B cell (primary cell): ENCODE measurements around the gene TOP3B. TPM values are rescaled to one million over a fixed set of nuclear protein-coding genes. Genes with fewer than 3 reads are reported as not detected.

Experiments
- ATAC-seq: fragments of 200-7000 bp; cut with Tn5 transposase; one replicate; pipeline ENCODE4 v1.10.0; 2021; ENCODE audit warnings: low read depth, mild to moderate bottlenecking, moderate number of reproducible peaks, moderate library complexity
- CTCF ChIA-PET: fragments of 350-600 bp; sonication (Branson Sonifier 250); formaldehyde crosslinking; loops from one replicate; lab custom pipeline; 2021; ENCODE audit warnings: antibody characterized with exemption, inconsistent platforms; lab: Charles Lee
- POLR2A ChIA-PET: fragments of 350-600 bp; sonication (Branson Sonifier 250); formaldehyde crosslinking; loops from one replicate; lab custom pipeline; 2021; ENCODE audit warnings: antibody characterized with exemption; lab: Charles Lee
- DNase-seq: peaks from one replicate; pipeline ENCODE4 v3.0.0; 2013
- H2AFZ ChIP-seq: 2 replicates; pipeline ENCODE4 v1.6.1; 2012; ENCODE audit warnings: mild to moderate bottlenecking, low read depth, low read length; ENCODE audit not compliant: insufficient read depth, poor library complexity, severe bottlenecking
- H3K27ac ChIP-seq, 2 donors: 1 replicate in 1 of 2; 2 replicates in 1 of 2; pipeline ENCODE4 v1.5.1; 2012 to 2013; ENCODE audit warnings: low read length in 2 of 2, mild to moderate bottlenecking in 2 of 2, moderate library complexity in 1 of 2
- H3K27me3 ChIP-seq, 4 experiments: fragments of 200-600 bp in 1 of 4; sonication (generic) in 1 of 4; replicated peaks in 1 of 4; 1 replicate in 2 of 4; 2 replicates in 2 of 4; pipeline versions ENCODE4 v1.6.1 to v1.7.0; 2013 to 2016; ENCODE audit warnings: low read length in 3 of 4, mild to moderate bottlenecking in 2 of 4, mixed read lengths in 1 of 4, moderate library complexity in 1 of 4; ENCODE audit not compliant: insufficient read depth in 4 of 4, control insufficient read depth in 3 of 4; ENCODE audit errors: control extremely low read depth in 1 of 4
- H3K36me3 ChIP-seq, 2 experiments: replicated peaks in 1 of 2; 1 replicate in 1 of 2; 2 replicates in 1 of 2; pipeline versions ENCODE4 v1.6.1 to v1.7.1; 2013; ENCODE audit warnings: low read length in 1 of 2; ENCODE audit not compliant: insufficient read depth in 2 of 2, control insufficient read depth in 1 of 2; ENCODE audit errors: control extremely low read depth in 1 of 2, extremely low read depth in 1 of 2
- H3K4me1 ChIP-seq, 2 donors: fragments of 200-600 bp in 1 of 2; sonication (generic) in 1 of 2; 1 replicate in 1 of 2; 2 replicates in 1 of 2; pipeline versions ENCODE4 v1.5.1 to v1.6.1; 2013 to 2017; ENCODE audit warnings: low read length in 2 of 2; ENCODE audit not compliant: control insufficient read depth in 2 of 2, insufficient read depth in 2 of 2
- H3K4me2 ChIP-seq: replicated peaks from 2 replicates; pipeline ENCODE3; 2012; ENCODE audit warnings: mild to moderate bottlenecking, low read depth, low read length; ENCODE audit not compliant: poor library complexity, severe bottlenecking
- H3K4me3 ChIP-seq, 5 experiments: fragments of 200-600 bp in 1 of 5; sonication (generic) in 1 of 5; 1 replicate in 3 of 5; 2 replicates in 2 of 5; pipeline versions ENCODE4 v1.5.1 to v1.7.0; 2011 to 2016; ENCODE audit warnings: low read length in 4 of 5, mild to moderate bottlenecking in 4 of 5, low read depth in 2 of 5, control low read depth in 1 of 5, moderate library complexity in 1 of 5; ENCODE audit not compliant: insufficient read depth in 1 of 5; ENCODE audit errors: control extremely low read depth in 1 of 5, extremely low read depth in 1 of 5
- H3K79me2 ChIP-seq: fragments of 200-600 bp; sonication (generic); one replicate; pipeline ENCODE4 v1.6.0; 2016; ENCODE audit warnings: low read length; ENCODE audit not compliant: control insufficient read depth, insufficient read depth
- H3K9ac ChIP-seq: fragments of 200-600 bp; sonication (generic); 2 replicates; pipeline ENCODE4 v1.6.1; 2017; ENCODE audit warnings: mild to moderate bottlenecking, low read length, moderate library complexity
- H3K9me3 ChIP-seq, 3 donors: one replicate each; pipeline versions ENCODE4 v1.6.1 to v1.7.1; 2013; ENCODE audit warnings: low read length in 2 of 3; ENCODE audit not compliant: control insufficient read depth in 2 of 3, insufficient read depth in 1 of 3; ENCODE audit errors: control extremely low read depth in 1 of 3
- H4K20me1 ChIP-seq: 2 replicates; pipeline ENCODE4 v1.6.0; 2012; ENCODE audit warnings: mild to moderate bottlenecking, low read length; ENCODE audit not compliant: insufficient read depth, control insufficient read depth, poor library complexity, severe bottlenecking
- H3K27ac Mint-ChIP-seq: one replicate; pipeline ENCODE4 v1.8.0; 2021; ENCODE audit warnings: mixed read lengths
- H3K27me3 Mint-ChIP-seq: one replicate; pipeline ENCODE4 v1.8.0; 2021; ENCODE audit warnings: mixed read lengths
- H3K4me1 Mint-ChIP-seq: one replicate; pipeline ENCODE4 v1.8.0; 2021; ENCODE audit warnings: mixed read lengths
- H3K4me3 Mint-ChIP-seq: one replicate; pipeline ENCODE4 v1.8.0; 2021; ENCODE audit warnings: mixed read lengths
- H3K9me3 Mint-ChIP-seq: one replicate; pipeline ENCODE4 v1.8.0; 2022; ENCODE audit warnings: mixed read lengths; ENCODE audit not compliant: insufficient read depth
- EZH2 ChIP-seq: IDR thresholded peaks from 2 replicates; pipeline ENCODE4 v1.6.1; 2012; ENCODE audit warnings: borderline replicate concordance, low read depth, mild to moderate bottlenecking, moderate library complexity, low read length; ENCODE audit not compliant: insufficient read depth, poor library complexity, severe bottlenecking
- WGBS: methylation state at CpG from one replicate; pipeline ENCODE4 v1.1.5; 2013; ENCODE audit warnings: missing lambda C conversion rate; ENCODE audit not compliant: insufficient coverage; 5-methylcytosine and 5-hydroxymethylcytosine counted together
- intact Hi-C: fragments of 100-400 bp; cut with micrococcal nuclease; formaldehyde crosslinking; loops from one replicate; pipeline ENCODE4 v1.10.0; 2022
- polyA plus RNA-seq: library from polyadenylated mRNA; depleted of rRNA; stranded (reverse); fragments of >200 nt; gene quantifications from 2 replicates; pipeline ENCODE4 v1.2.3, GENCODE V29; 2012
- total RNA-seq, 2 donors: library from RNA; stranded (reverse); fragments of 120-200 nt in 1 of 2; gene quantifications; 1 replicate in 1 of 2; 2 replicates in 1 of 2; pipeline versions ENCODE4 v1.2.3 to v1.2.4, GENCODE V29; 2013 to 2022
- TF ChIP-seq, protein P1 (sequence below): fragments of 200-600 bp; IDR thresholded peaks from one replicate; pipeline ENCODE4 v1.8.0; 2022; ENCODE audit warnings: antibody characterized with exemption, mild to moderate bottlenecking

Gene TOP3B
- total and polyA plus RNA-seq, 2 donors (not counting 1 experiment from before 2014, with no cell fraction given): 77.1 to 105 TPM

DNA sequence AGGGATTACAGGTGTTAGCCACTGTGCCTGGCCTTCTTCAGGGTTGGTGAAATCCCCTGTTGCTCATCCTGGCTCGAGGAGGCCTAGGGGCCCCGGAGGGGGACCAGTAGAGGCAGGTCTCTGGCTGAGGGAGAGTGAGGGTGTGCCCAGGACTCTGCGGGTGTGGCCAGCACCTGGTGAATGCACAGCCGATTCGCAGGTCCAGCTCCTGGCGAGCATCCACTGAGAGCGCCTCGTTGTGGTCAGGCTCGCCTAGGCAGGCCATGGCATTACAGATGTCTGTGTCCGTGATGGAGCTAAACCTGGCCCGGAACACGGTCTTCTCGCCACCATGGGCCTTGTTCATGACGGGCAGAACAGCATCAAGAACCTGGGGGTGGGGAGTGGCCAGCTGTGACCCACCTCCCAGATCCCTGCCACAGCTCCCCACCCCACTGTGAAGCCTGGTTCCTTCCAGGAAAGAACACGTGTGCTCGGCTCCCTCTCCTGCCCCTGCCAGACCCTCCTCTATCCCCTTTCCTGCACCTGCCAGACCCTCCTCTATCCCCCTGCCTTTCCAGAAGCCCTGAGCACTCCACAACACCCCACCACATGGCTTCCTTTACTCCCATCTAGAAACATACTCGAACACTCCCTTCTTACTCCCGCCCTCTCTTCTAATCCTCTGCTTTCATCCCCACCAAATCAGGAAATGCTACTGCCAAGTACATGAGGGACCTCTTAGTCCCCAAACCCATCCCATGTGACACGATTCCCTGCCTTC, 12.4 kb downstream of the TOP3B start:
- no peak overlapping the region for H3K4me2 ChIP-seq
- Mint-ChIP-seq H3K27me3 (no peaks in the 10 kb centered on the region), H3K27ac (no peak overlapping the region), H3K9me3 (no peaks in the 10 kb centered on the region), H3K4me3 (no peak overlapping the region), H3K4me1 (peaks cover 4% of the 10 kb centered on the region)
- 98% methylated on average over 16 of the region's 19 CpGs for WGBS
- ATAC-seq (no peak), DNase-seq (no peak)
- peaks cover 12% of the 10 kb centered on the region for H3K79me2 ChIP-seq
- H3K27me3 ChIP-seq: no peaks in the 10 kb centered on the region
- H3K4me3 ChIP-seq: no peak overlapping the region
- ChIA-PET CTCF (interaction anchor here (1.0 to 2.3 kb wide), 5 partner anchors 11 to 91 kb away, joined by 3 to 8 read pairs (median 3); no protein-coding TSS in a partner anchor), POLR2A (interaction anchor here (0.6 kb wide), 1 partner anchor 13 kb away, joined by 4 read pairs; no protein-coding TSS in a partner anchor)
- H3K9me3 ChIP-seq: no peaks in the 10 kb centered on the region
- TF ChIP-seq EZH2: no peak
- TF ChIP-seq, protein P1, sequence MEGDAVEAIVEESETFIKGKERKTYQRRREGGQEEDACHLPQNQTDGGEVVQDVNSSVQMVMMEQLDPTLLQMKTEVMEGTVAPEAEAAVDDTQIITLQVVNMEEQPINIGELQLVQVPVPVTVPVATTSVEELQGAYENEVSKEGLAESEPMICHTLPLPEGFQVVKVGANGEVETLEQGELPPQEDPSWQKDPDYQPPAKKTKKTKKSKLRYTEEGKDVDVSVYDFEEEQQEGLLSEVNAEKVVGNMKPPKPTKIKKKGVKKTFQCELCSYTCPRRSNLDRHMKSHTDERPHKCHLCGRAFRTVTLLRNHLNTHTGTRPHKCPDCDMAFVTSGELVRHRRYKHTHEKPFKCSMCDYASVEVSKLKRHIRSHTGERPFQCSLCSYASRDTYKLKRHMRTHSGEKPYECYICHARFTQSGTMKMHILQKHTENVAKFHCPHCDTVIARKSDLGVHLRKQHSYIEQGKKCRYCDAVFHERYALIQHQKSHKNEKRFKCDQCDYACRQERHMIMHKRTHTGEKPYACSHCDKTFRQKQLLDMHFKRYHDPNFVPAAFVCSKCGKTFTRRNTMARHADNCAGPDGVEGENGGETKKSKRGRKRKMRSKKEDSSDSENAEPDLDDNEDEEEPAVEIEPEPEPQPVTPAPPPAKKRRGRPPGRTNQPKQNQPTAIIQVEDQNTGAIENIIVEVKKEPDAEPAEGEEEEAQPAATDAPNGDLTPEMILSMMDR: no peak
- no peak overlapping the region for H3K27ac ChIP-seq
- intact Hi-C loops: no loop called here
- peaks cover 0 to 90% of the 10 kb centered on the region in 2 experiments for H3K36me3 ChIP-seq
- H2AFZ ChIP-seq: no peak overlapping the region
- H3K9ac ChIP-seq: no peak overlapping the region
- H4K20me1 ChIP-seq: no peaks in the 10 kb centered on the region
- H3K4me1 ChIP-seq: no peaks in the 10 kb centered on the region
